Measurements from ENCODE around the gene ADGRD1.

The ADGRD1 gene

GRCh38 chr12:130960058-130960457 lies 6.4 kb downstream of the ADGRD1 start:
- no peak overlapping the region for H3K27ac ChIP-seq (ENCODE audit: low read depth, low read length, poor library complexity, severe bottlenecking)
- H3K4me3 ChIP-seq (ENCODE audit: low read depth, low read length, poor library complexity, severe bottlenecking): no peak overlapping the region
- H3K9ac ChIP-seq (ENCODE audit: low read length): no peak overlapping the region
- H3F3A ChIP-seq (ENCODE audit: insufficient read depth, low read length): no peaks in the 10 kb centered on the region
- H3K9me2 ChIP-seq (ENCODE audit: low read depth, low read length): no peaks in the 10 kb centered on the region
- no peaks in the 10 kb centered on the region for H3K79me2 ChIP-seq (ENCODE audit: insufficient read depth, low read length)
- H3K9me3 ChIP-seq (ENCODE audit: low read length): no peaks in the 10 kb centered on the region
- no peak for TF ChIP-seq EZH2 (IDR thresholded peaks at IDR 0.05; ENCODE audit: borderline replicate concordance, low read length)
- H3K36me3 ChIP-seq (ENCODE audit: insufficient read depth, low read length): no peaks in the 10 kb centered on the region
- H3K4me2 ChIP-seq (ENCODE audit: low read length): no peak overlapping the region
- H4K20me1 ChIP-seq (ENCODE audit: insufficient read depth, low read length): no peaks in the 10 kb centered on the region
- no peak overlapping the region for H2AFZ ChIP-seq (ENCODE audit: low read length)
- no peaks in the 10 kb centered on the region for H3K4me1 ChIP-seq (ENCODE audit: insufficient read depth, low read length, severe bottlenecking)
- H3K27me3 ChIP-seq (ENCODE audit: insufficient read depth, low read length): 0 out of 2 replicates have a peak, but pooled peaks cover 3% of the 10 kb centered on the region

GRCh38 chr12:130960787-130961186 lies 7.1 kb downstream of the ADGRD1 start:
- Histone ChIP-seq H3K9me2 (ENCODE audit: low read depth, low read length) (no peaks in the 10 kb centered on the region), H3K27me3 (ENCODE audit: insufficient read depth, low read length) (0 out of 2 replicates have a peak, but pooled peaks cover 3% of the 10 kb centered on the region), H3K9ac (ENCODE audit: low read length) (no peak overlapping the region), H4K20me1 (ENCODE audit: insufficient read depth, low read length) (no peaks in the 10 kb centered on the region), H3K9me3 (ENCODE audit: low read length) (no peaks in the 10 kb centered on the region), H3K79me2 (ENCODE audit: insufficient read depth, low read length) (no peaks in the 10 kb centered on the region), H3K4me2 (ENCODE audit: low read length) (no peak overlapping the region), H3K27ac (ENCODE audit: low read depth, low read length, poor library complexity, severe bottlenecking) (no peak overlapping the region), H3K4me1 (ENCODE audit: insufficient read depth, low read length, severe bottlenecking) (no peaks in the 10 kb centered on the region), H3K4me3 (ENCODE audit: low read depth, low read length, poor library complexity, severe bottlenecking) (no peak overlapping the region), H3K36me3 (ENCODE audit: insufficient read depth, low read length) (no peaks in the 10 kb centered on the region), H2AFZ (ENCODE audit: low read length) (no peak overlapping the region), H3F3A (ENCODE audit: insufficient read depth, low read length) (no peaks in the 10 kb centered on the region)
- no peak for TF ChIP-seq CTCF (IDR thresholded peaks at IDR 0.05; ENCODE audit: low read length)
- no peak for TF ChIP-seq EZH2 (IDR thresholded peaks at IDR 0.05; ENCODE audit: borderline replicate concordance, low read length)

- Histone ChIP-seq H4K20me1 (ENCODE audit: insufficient read depth, low read length) (no peaks in the 10 kb centered on the region), H3K4me2 (ENCODE audit: low read length) (no peak overlapping the region), H3K27ac (ENCODE audit: low read depth, low read length, poor library complexity, severe bottlenecking) (no peak overlapping the region), H3K9me3 (ENCODE audit: low read length) (no peaks in the 10 kb centered on the region), H3K4me1 (ENCODE audit: insufficient read depth, low read length, severe bottlenecking) (no peaks in the 10 kb centered on the region), H3K27me3 (ENCODE audit: insufficient read depth, low read length) (0 out of 2 replicates have a peak, but pooled peaks cover 3% of the 10 kb centered on the region), H3K9ac (ENCODE audit: low read length) (no peak overlapping the region), H2AFZ (ENCODE audit: low read length) (no peak overlapping the region), H3F3A (ENCODE audit: insufficient read depth, low read length) (no peaks in the 10 kb centered on the region), H3K36me3 (ENCODE audit: insufficient read depth, low read length) (no peaks in the 10 kb centered on the region), H3K4me3 (ENCODE audit: low read depth, low read length, poor library complexity, severe bottlenecking) (no peak overlapping the region), H3K9me2 (ENCODE audit: low read depth, low read length) (no peaks in the 10 kb centered on the region), H3K79me2 (ENCODE audit: insufficient read depth, low read length) (no peaks in the 10 kb centered on the region)
- TF ChIP-seq EZH2 (IDR thresholded peaks at IDR 0.05; ENCODE audit: borderline replicate concordance, low read length) (no peak), CTCF (IDR thresholded peaks at IDR 0.05; ENCODE audit: low read length) (no peak)
Measured at GRCh38 chr12:130961921-130962451, 8.3 kb downstream of the ADGRD1 start.

- peaks cover 3% of the 10 kb centered on the region for H3K4me1 ChIP-seq (ENCODE audit: insufficient read depth, low read length, severe bottlenecking)
- H3K4me2 ChIP-seq (ENCODE audit: low read length): no peak overlapping the region
- H3K79me2 ChIP-seq (ENCODE audit: insufficient read depth, low read length): no peaks in the 10 kb centered on the region
- no peaks in the 10 kb centered on the region for H3K9me3 ChIP-seq (ENCODE audit: low read length)
- TF ChIP-seq CTCF (IDR thresholded peaks at IDR 0.05; ENCODE audit: low read length) (no peak), EZH2 (IDR thresholded peaks at IDR 0.05; ENCODE audit: borderline replicate concordance, low read length) (no peak)
- H3F3A ChIP-seq (ENCODE audit: insufficient read depth, low read length): no peaks in the 10 kb centered on the region
- no peaks in the 10 kb centered on the region for H3K9me2 ChIP-seq (ENCODE audit: low read depth, low read length)
- no peaks in the 10 kb centered on the region; the same call in 1 of the 2 replicates for H3K27me3 ChIP-seq (ENCODE audit: insufficient read depth, low read length)
- no peak overlapping the region for H2AFZ ChIP-seq (ENCODE audit: low read length)
- no peaks in the 10 kb centered on the region for H4K20me1 ChIP-seq (ENCODE audit: insufficient read depth, low read length)
- H3K36me3 ChIP-seq (ENCODE audit: insufficient read depth, low read length): no peaks in the 10 kb centered on the region
- H3K27ac ChIP-seq (ENCODE audit: low read depth, low read length, poor library complexity, severe bottlenecking): no peak overlapping the region
- no peak overlapping the region for H3K9ac ChIP-seq (ENCODE audit: low read length)
- no peak overlapping the region for H3K4me3 ChIP-seq (ENCODE audit: low read depth, low read length, poor library complexity, severe bottlenecking)
Measured at GRCh38 chr12:130965214-130965613, 11.5 kb downstream of the ADGRD1 start.

Measured in OCI-LY1 (cell line).